H54 (cell line): Measurements from ENCODE around the gene CYTH1.
A peak's percentile ranks its signal among the peaks of the same experiment; 100 is the strongest.

Source experiments
- DNase-seq: peaks from one replicate; pipeline ENCODE4 v3.0.0; 2011; ENCODE audit warnings: low spot score, mixed read lengths; ENCODE audit not compliant: insufficient read length
- FAIRE-seq: peaks from 3 replicates; lab custom pipeline; 2011; peaks lifted over from hg19 to GRCh38; lab: Jason Lieb, UNC
- POLR2A ChIP-seq: IDR thresholded peaks from 2 replicates; pipeline ENCODE4 v1.6.1; 2011; ENCODE audit warnings: low read depth, mild to moderate bottlenecking, low read length

Gene CYTH1

DNA sequence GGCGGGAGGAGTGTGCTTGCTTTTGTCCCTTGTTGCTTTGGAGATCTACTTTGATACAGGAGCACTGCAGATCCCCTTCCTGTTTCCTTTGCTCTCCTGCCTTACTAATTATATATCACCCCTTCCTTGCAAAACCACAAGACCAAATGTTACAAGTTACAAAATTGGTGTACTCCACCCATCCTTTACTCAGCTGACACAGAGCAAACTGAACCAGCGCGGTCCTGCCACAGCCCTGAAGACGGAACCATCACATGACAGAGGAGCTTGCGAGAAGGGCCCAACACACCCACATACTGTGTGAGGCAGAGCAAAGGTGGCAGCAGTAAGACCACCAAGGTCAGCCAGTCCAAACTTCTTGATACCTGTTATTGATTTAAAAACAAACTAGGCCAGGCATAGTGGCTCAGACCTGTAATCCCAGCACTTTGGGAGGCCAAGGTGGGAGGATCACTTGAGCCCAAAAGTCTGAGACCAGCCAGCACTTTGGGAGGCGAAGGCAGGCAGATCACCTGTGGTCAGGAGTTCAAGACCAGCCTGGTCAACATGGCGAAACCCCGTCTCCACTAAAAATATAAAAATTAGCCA, 33.2 kb downstream of the CYTH1 start:
- DNase-seq: peak; percentile 26
- TF ChIP-seq POLR2A: no peak
- peak; percentile 73 for FAIRE-seq

DNA sequence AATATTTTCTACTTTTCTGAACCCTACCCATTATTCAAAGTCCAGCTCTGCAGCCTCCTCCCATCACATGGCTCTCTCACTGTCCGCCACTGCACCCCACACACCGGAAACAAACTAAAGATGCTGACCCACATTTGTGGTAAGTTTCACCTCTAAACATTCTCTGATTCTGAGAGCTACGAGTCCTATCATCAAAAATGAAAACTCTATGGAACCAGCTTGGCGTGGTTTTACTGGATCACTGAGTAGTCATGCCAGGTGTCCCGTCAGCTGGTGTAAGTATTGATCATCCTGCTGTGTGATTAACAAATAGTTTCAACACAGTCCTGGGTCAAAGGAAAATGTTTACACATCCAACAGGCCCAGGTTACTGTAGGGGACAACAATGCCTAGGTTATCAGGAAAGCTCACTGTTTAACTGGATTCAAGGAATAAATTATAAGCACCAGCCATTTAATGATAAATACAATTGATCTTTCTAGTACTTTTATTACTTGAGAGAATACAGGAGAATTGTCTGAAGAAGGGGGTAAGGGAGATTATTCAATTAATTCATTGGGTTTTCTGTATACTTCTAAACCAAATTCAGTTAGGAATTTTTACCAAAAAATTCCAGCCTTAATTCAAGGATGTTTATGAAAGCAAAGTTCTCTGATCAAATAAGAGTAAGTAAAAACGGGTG, 33.9 kb downstream of the CYTH1 start:
- no peak for FAIRE-seq
- TF ChIP-seq POLR2A: no peak
- DNase-seq: no peak

- no peak for DNase-seq
- no peak for FAIRE-seq
- TF ChIP-seq POLR2A: no peak
Observed at GRCh38 chr17:78747488-78747887, 34.6 kb downstream of the CYTH1 start.

DNA sequence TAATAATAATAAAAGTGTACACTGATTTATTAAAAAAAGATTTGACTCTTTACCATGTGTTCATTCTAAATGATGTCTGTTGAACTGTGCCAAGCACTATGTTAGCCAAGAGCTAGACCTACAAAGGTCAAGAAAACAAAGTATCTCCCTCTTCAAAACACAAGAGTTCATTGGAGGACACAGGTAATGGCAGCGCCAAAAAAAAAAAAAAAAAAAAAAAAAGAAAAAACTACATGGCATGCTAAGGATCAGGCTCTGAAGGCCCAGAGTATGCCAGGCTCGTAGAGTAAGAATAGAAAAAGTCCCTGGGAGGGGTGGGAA, 35.2 kb downstream of the CYTH1 start:
- DNase-seq: no peak
- no peak for FAIRE-seq

DNA sequence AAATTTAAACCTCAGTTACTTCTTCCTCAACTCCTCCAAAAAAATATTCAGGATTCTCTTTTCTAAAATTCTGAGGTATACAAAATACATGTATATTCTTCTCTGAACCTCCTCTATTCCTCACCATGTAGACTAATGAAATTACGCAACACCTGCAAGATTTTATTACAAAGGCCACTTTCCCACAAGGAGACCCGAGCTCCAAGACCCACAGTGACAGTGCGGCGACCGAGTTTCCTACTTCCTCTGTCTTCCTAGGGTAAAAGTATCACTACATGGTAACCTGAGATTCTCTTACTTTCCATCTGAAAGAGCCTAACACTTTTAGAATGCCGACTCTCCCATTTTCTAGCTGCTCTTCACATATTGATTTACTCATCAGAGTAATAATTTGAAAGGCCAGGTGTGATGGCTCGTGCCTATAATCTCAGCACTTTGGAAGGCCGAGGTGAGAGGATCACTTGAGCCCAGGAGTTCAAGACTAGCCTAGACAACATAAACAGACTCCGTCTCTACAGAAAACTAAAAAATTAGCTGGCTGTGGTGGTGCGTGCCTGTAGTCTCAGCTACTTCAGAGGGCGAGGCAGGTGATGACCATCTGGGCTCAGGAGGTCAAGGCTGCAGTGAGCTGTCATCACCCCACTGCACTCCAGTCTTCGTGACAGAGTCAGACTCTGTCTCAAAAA, 35.7 kb downstream of the CYTH1 start:
- FAIRE-seq (no peak), DNase-seq (no peak)
- no peak for TF ChIP-seq POLR2A

More for the DNA sequence above, 35.2 kb downstream of the CYTH1 start:
- TF ChIP-seq POLR2A: no peak

- no peak for TF ChIP-seq POLR2A
- FAIRE-seq: no peak
Observed at GRCh38 chr17:78745407-78746088, 36.5 kb downstream of the CYTH1 start.

GRCh38 chr17:78742901-78743300, 39.2 kb downstream of the CYTH1 start:
- no peak for TF ChIP-seq POLR2A
- DNase-seq (no peak), FAIRE-seq (no peak)

More at GRCh38 chr17:78745407-78746088, 36.5 kb downstream of the CYTH1 start:
- DNase-seq: no peak

- TF ChIP-seq POLR2A: no peak
- DNase-seq (no peak), FAIRE-seq (no peak)
Observed at GRCh38 chr17:78741644-78742284, 40.3 kb downstream of the CYTH1 start.

- FAIRE-seq (no peak), DNase-seq (no peak)
- no peak for TF ChIP-seq POLR2A
Observed at GRCh38 chr17:78739331-78739931, 42.6 kb downstream of the CYTH1 start.

DNA sequence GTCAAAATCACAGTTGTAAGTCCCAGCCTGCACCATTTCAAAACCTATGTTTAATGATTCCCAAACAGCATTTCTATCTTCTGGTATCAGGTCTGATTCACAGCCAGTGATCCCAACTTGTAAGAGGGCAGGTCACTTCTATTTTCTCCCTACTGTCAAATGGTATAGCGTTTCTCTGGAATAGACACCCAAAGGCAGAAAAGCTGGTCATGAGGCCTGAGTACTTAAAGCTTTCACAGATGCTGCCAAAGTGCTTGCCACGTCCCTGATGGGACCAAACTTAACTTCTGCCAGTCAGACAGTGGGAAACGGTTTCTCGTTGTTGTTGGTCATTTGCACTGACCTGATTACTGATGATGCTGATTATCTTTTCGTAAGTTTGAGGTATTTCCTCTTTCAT, 43.4 kb downstream of the CYTH1 start:
- no peak for FAIRE-seq
- TF ChIP-seq POLR2A: no peak
- no peak for DNase-seq

- no peak for FAIRE-seq
- DNase-seq: no peak
- no peak for TF ChIP-seq POLR2A
Observed at GRCh38 chr17:78738278-78738677, 43.8 kb downstream of the CYTH1 start.

DNA sequence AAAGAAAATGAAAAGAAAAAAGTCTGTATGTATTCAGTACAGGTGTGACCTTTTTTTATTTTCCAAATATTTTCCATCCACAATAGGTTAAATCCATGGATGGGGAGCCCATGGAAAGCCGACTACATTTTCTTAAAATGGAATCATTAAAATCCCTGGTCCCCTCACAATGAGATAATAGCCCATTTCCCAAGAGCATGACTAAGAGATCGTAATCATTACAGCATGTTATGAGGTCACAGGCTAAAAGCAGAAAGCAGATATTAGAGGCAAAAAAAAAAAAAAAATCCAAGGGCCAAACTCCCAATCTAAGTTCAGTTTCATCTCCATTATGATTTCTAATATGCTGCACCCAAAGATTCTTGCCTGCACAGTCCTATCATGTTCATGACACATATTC, 44.7 kb downstream of the CYTH1 start:
- DNase-seq (no peak), FAIRE-seq (no peak)
- no peak for TF ChIP-seq POLR2A

DNA sequence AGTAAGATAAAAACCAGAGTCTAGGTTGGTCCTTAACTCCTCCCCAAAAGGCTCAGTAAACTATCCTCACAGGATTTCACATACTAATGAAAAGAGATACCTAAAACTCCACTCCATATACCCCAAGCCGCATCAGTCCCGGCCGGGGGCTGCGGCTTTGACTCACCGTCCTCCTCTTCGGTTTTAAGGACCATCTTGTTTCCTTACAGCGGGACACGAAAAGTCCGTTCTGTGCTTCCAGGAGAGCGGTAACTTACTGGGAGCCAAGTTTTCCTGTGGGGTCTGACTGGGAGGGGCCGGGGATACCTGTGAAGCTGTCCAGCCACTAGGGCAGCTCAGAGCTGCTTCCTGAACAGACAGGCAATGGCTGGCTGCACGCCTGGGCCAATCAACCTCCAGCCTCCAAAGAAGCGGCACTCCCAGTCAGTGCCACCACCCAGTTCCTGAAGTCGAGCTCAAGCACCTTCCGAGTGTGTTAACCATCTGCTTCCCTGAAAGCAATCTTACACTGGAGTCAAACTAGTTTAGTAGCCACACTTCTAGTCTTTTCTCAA, 45.5 kb downstream of the CYTH1 start:
- DNase-seq (no peak), FAIRE-seq (no peak)
- no peak for TF ChIP-seq POLR2A
